Activated naive CD4-positive, alpha-beta T cell treated with anti-CD3 and anti-CD28 coated beads, Interleukin-2, amount 10 ng/mL, durations not matched to agents 7 days and 5 days (primary cell): Measurements from ENCODE around the gene RANBP1.

Source experiments
- CTCF ChIA-PET: fragments of 350-600 bp; sonication (Branson Sonifier 250); formaldehyde crosslinking; loops from one replicate; lab custom pipeline; 2021; ENCODE audit warnings: antibody characterized with exemption; lab: Charles Lee
- DNase-seq: peaks from one replicate; pipeline ENCODE4 v3.0.0-alpha.2; 2020
- H3K27ac Mint-ChIP-seq: one replicate; pipeline ENCODE4 v1.8.0; 2021; ENCODE audit warnings: mild to moderate bottlenecking, moderate library complexity, mixed read lengths
- H3K27me3 Mint-ChIP-seq: one replicate; pipeline ENCODE4 v1.8.0; 2021; ENCODE audit warnings: mild to moderate bottlenecking, mixed read lengths
- H3K36me3 Mint-ChIP-seq: one replicate; pipeline ENCODE4 v1.8.0; 2021; ENCODE audit warnings: mixed read lengths
- H3K4me1 Mint-ChIP-seq: one replicate; pipeline ENCODE4 v1.8.0; 2021; ENCODE audit warnings: mixed read lengths
- H3K4me3 Mint-ChIP-seq: one replicate; pipeline ENCODE4 v1.8.0; 2021; ENCODE audit warnings: mild to moderate bottlenecking, moderate library complexity, mixed read lengths
- H3K9me3 Mint-ChIP-seq: one replicate; pipeline ENCODE4 v1.8.0; 2021; ENCODE audit warnings: mixed read lengths

Gene RANBP1

GRCh38 chr22:20109411-20110358 lies 6.2 kb upstream of the RANBP1 start:
- no peak overlapping the region for H3K27ac Mint-ChIP-seq
- H3K4me3 Mint-ChIP-seq = no peak overlapping the region
- H3K27me3 Mint-ChIP-seq = no peaks in the 10 kb centered on the region

DNA sequence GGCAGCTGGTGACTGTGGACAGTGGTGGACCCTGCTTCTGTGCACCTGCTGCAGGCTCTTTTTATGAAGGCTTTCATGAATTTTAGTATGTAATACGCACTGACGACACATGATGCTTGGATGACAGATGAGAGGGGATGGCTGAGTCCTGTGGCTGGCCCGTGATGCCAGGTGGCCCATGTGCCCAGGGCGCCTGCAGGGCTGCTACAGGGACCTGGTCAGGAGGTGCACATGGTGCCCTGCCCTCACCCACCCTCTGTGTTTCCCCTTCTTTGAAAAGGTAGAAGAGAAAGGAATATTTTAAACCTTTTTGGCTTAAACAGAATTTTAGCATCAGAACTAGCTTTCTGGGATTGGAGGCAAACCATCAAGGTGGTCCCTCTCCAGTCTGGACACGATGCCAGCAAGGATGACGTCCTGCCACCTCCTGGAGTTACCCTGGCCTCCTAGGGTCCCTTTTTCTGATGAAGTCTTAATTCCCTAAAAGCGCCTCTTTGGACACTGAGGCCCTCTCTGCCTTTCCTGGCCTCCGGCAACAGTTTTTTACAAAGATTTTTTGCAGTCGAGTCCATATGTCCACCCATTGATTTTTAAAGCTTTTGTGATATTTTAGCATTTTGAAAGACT lies 5.4 kb upstream of the RANBP1 start:
- Mint-ChIP-seq H3K36me3 (peaks cover 40% of the 10 kb centered on the region), H3K4me1 (peaks cover 19% of the 10 kb centered on the region), H3K27ac (peak overlapping the region; percentile 46), H3K9me3 (no peaks in the 10 kb centered on the region), H3K4me3 (no peak overlapping the region), H3K27me3 (no peaks in the 10 kb centered on the region)
- DNase-seq = no peak
- CTCF ChIA-PET = interaction anchor here (1.0 to 1.4 kb wide), 3 partner anchors 15 to 139 kb away, joined by 4 read pairs; no protein-coding TSS in a partner anchor

More at GRCh38 chr22:20109411-20110358, 6.2 kb upstream of the RANBP1 start:
- DNase-seq = no peak
- CTCF ChIA-PET = interaction anchor here (1.0 to 1.3 kb wide), 2 partner anchors 14 to 28 kb away, joined by 3 to 4 read pairs; no protein-coding TSS in a partner anchor
- Mint-ChIP-seq H3K9me3 (no peaks in the 10 kb centered on the region), H3K36me3 (peaks cover 38% of the 10 kb centered on the region), H3K4me1 (peaks cover 13% of the 10 kb centered on the region)

GRCh38 chr22:20111045-20111688 lies 4.7 kb upstream of the RANBP1 start:
- Mint-ChIP-seq H3K36me3 (peaks cover 39% of the 10 kb centered on the region), H3K4me1 (peaks cover 21% of the 10 kb centered on the region), H3K9me3 (no peaks in the 10 kb centered on the region), H3K4me3 (no peak overlapping the region), H3K27me3 (no peaks in the 10 kb centered on the region), H3K27ac (peak overlapping the region; percentile 46)
- CTCF ChIA-PET = interaction anchor here (1.0 to 1.4 kb wide), 3 partner anchors 15 to 140 kb away, joined by 4 read pairs; no protein-coding TSS in a partner anchor
- peak; percentile 38 for DNase-seq

GRCh38 chr22:20111689-20112622 lies 3.9 kb upstream of the RANBP1 start:
- Mint-ChIP-seq H3K27me3 (no peaks in the 10 kb centered on the region), H3K4me3 (no peak overlapping the region), H3K36me3 (peaks cover 39% of the 10 kb centered on the region), H3K4me1 (peaks cover 25% of the 10 kb centered on the region), H3K9me3 (no peaks in the 10 kb centered on the region), H3K27ac (peak overlapping the region; percentile 71)
- CTCF ChIA-PET = interaction anchor here (1.1 to 1.4 kb wide), 3 partner anchors 11 to 141 kb away, joined by 3 to 4 read pairs (median 4); no protein-coding TSS in a partner anchor
- no peak for DNase-seq

DNA sequence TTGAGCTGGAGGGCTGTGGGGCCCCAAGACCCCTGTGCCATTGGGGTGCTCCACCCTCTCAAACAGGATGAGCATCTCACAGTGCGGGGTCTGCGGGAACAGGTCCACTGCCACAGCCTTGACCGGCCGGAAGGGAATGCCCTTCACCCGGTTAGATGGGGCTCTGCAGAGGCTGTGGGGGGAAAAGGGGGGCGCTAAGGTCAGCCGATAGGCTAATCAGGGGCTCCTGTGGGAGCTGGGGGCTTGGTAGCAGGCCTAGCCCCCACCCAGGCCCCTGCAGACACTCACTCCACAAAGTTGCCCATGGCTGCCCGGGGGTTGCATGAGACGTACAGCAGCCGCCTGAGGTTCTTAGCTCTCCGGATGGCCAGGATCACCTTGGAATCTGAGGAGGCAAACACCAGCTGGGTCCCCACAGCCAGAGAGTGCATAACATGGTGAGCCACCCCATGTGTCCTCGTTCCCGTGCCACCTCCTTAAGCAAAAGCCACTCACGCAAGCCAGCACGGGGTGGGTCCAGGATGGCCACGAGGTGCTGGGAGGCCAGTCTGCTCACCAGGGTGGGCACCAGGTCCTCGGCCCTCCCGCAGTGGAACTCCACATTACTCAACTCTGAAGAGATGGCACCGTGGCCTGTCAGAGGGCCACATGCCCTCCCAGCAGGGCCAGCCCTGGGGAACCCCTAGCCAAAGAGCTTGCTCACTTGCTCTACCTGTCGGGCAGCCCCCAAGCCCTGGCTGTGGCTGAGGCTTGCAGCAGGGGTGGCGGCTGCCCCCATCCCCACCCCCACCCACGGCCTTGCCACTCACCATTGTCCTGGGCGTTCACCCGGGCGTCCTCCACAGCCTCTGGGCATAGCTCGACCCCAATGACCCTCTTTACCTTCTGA lies 3.0 kb upstream of the RANBP1 start:
- no peaks in the 10 kb centered on the region for H3K9me3 Mint-ChIP-seq
- no peaks in the 10 kb centered on the region for H3K27me3 Mint-ChIP-seq
- CTCF ChIA-PET = interaction anchor here (1.1 kb wide), 1 partner anchor 12 kb away, joined by 3 read pairs; no protein-coding TSS in a partner anchor
- no peak for DNase-seq
- H3K27ac Mint-ChIP-seq = no peak overlapping the region
- H3K4me1 Mint-ChIP-seq = peaks cover 25% of the 10 kb centered on the region
- H3K4me3 Mint-ChIP-seq = no peak overlapping the region
- peaks cover 32% of the 10 kb centered on the region for H3K36me3 Mint-ChIP-seq

DNA sequence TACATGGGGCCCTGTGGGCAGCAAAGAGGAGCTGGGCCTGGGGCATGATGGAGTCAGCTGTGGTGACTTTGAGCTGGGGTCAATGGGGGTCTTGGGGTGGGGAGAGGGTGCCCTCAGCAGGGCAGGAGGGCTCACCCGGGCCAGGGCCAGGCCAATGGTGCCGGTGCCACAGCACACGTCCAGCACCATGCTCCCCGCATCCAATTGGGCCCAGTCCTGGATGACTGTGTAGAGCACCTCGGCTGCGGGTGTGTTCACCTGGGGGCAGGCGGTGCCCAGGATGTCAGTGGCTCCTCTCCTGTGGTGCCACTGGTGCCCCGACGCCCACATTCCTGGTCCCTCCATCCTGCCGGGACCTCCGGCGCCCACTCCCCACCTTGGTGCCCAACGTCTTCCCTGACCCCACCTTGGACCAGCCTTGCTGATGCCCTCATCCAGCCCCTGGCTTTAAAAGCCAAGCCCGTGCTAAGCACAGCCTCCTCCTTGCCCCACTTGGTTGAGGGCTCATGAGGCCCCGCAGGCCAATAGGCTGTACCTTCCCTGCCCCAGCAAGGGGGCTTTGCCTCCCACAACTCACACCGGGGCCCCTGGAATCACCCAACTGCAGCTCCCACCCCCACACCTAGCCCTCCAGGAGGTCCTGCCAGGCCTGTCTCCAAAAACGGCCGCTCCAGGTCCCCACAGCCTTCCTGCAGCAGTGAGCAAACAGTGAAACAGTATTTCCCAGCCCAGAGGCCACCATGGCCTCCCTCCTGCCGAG lies 2.2 kb upstream of the RANBP1 start:
- Mint-ChIP-seq H3K36me3 (peaks cover 30% of the 10 kb centered on the region), H3K9me3 (no peaks in the 10 kb centered on the region), H3K4me3 (no peak overlapping the region), H3K4me1 (peaks cover 33% of the 10 kb centered on the region), H3K27ac (peak overlapping the region; percentile 73), H3K27me3 (no peaks in the 10 kb centered on the region)
- CTCF ChIA-PET = no interaction called here
- no peak for DNase-seq

- H3K4me3 Mint-ChIP-seq = peak overlapping the region; percentile 90
- CTCF ChIA-PET = no interaction called here
- H3K36me3 Mint-ChIP-seq = peaks cover 37% of the 10 kb centered on the region
- H3K9me3 Mint-ChIP-seq = no peaks in the 10 kb centered on the region
- H3K4me1 Mint-ChIP-seq = peaks cover 43% of the 10 kb centered on the region
- DNase-seq = no peak
- peak overlapping the region; percentile 78 for H3K27ac Mint-ChIP-seq
- H3K27me3 Mint-ChIP-seq = no peaks in the 10 kb centered on the region
Measured at GRCh38 chr22:20114506-20115475, 1.1 kb upstream of the RANBP1 start.

DNA sequence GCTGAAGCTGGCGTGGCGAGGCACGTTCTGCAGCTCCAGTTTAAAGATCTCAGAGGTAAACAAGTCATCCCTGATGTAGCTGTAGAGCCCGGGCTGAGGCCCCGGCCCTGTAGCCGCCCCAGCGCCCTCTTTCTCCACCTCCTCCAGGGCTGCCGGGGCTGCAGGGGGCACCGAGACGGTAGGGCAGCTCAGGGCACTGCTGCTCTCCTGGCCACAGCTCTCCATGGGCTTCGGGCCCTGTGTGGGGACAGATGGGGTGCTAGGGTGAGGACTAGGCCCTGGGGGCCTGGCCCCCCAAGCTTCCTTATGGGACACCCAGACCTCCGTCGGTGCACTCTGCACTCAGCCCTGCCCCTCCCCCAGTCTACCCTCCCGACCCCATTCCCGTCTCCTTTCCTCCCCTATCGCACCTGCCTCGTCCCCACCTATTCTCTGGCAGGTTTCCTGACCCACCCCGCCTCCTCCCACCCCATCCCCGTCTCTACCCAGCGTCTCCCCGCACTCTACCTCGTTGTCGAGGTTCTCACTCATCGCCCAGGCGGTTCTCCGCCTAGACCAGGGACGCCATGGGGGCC lies 559 bp downstream of the RANBP1 start:
- peak overlapping the region; percentile 90 for H3K4me3 Mint-ChIP-seq
- H3K27ac Mint-ChIP-seq = peak overlapping the region; percentile 96
- no peaks in the 10 kb centered on the region for H3K9me3 Mint-ChIP-seq
- H3K4me1 Mint-ChIP-seq = peaks cover 51% of the 10 kb centered on the region
- no peak for DNase-seq
- peaks cover 36% of the 10 kb centered on the region for H3K36me3 Mint-ChIP-seq
- no peaks in the 10 kb centered on the region for H3K27me3 Mint-ChIP-seq
- CTCF ChIA-PET = no interaction called here

GRCh38 chr22:20116951-20117632 lies 1.2 kb downstream of the RANBP1 start, which contains the start of gene TRMT2A:
Gene TRMT2A (minus strand): TSS chr22:20117226. CDS start chr22:20116906, 320 bp downstream.
- CTCF ChIA-PET = interaction anchor here (1.1 to 2.4 kb wide), 2 partner anchors 12 to 164 kb away, joined by 3 to 9 read pairs; no protein-coding TSS in a partner anchor
- Mint-ChIP-seq H3K36me3 (peaks cover 38% of the 10 kb centered on the region), H3K4me3 (peak within 1 kb of the TSS; percentile 90), H3K27ac (peak within 1 kb of the TSS; percentile 96), H3K27me3 (no peaks in the 10 kb centered on the region), H3K4me1 (peaks cover 54% of the 10 kb centered on the region), H3K9me3 (no peaks in the 10 kb centered on the region)
- DNase-seq = peak; percentile 98

DNA sequence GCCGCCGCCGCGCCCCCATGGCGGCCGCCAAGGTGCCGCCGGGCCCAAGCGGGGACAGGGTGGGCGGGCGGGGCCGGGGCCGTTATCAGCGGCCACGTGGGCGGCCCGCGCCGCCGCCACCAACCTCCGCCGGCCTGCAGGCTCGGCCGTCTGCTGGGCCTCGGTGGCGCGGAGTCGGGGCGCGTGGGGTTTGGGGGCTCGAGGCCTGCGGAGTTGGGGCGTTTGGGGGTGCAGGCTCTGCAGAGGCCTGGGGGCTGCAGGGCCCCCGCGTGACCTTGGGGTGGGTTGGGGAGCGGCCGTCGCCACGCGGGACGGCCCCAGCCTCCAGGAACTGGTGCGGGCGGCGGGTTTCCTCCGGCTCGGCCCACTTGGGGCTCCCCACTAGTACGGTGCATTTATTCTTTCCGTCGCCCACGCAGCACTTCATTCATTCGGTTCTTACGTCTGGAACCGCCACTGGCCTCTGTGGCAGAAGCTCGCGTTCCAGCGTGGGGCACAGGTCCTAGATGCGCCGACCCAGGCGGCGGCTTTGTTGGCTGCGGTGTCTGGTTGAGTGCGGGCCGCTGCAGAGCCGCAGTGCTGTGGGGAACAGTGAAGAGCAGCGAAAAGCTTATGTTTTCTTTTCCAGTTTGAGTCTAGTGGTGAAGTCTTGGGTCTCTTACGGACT lies 1.9 kb downstream of the RANBP1 start:
- CTCF ChIA-PET = interaction anchor here (1.1 to 2.4 kb wide), 3 partner anchors 11 to 165 kb away, joined by 3 to 9 read pairs (median 3); no protein-coding TSS in a partner anchor
- peak; percentile 66 for DNase-seq
- H3K27ac Mint-ChIP-seq = peak overlapping the region; percentile 88
- peaks cover 57% of the 10 kb centered on the region for H3K4me1 Mint-ChIP-seq
- peak overlapping the region; percentile 90 for H3K4me3 Mint-ChIP-seq
- no peaks in the 10 kb centered on the region for H3K9me3 Mint-ChIP-seq
- H3K36me3 Mint-ChIP-seq = peaks cover 41% of the 10 kb centered on the region
- no peaks in the 10 kb centered on the region for H3K27me3 Mint-ChIP-seq
